A549 treated with AZD9567 at 1 μM for 4 hours (cell line): ENCODE measurements around the gene TRAF3IP3. TPM values are rescaled to one million over a fixed set of nuclear protein-coding genes. Genes with fewer than 3 reads are reported as not detected.

Source experiments
- total RNA-seq: library from RNA; stranded (reverse); fragments of 200-300 nt; extraction: Qiagen RNA extraction; gene quantifications from 5 replicates; pipeline ENCODE4 v1.2.3, GENCODE V29; 2022; ENCODE audit not compliant: insufficient read depth

TRAF3IP3 gene, protein sequence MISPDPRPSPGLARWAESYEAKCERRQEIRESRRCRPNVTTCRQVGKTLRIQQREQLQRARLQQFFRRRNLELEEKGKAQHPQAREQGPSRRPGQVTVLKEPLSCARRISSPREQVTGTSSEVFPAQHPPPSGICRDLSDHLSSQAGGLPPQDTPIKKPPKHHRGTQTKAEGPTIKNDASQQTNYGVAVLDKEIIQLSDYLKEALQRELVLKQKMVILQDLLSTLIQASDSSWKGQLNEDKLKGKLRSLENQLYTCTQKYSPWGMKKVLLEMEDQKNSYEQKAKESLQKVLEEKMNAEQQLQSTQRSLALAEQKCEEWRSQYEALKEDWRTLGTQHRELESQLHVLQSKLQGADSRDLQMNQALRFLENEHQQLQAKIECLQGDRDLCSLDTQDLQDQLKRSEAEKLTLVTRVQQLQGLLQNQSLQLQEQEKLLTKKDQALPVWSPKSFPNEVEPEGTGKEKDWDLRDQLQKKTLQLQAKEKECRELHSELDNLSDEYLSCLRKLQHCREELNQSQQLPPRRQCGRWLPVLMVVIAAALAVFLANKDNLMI
- total RNA-seq = not detected in 5 replicates

DNA sequence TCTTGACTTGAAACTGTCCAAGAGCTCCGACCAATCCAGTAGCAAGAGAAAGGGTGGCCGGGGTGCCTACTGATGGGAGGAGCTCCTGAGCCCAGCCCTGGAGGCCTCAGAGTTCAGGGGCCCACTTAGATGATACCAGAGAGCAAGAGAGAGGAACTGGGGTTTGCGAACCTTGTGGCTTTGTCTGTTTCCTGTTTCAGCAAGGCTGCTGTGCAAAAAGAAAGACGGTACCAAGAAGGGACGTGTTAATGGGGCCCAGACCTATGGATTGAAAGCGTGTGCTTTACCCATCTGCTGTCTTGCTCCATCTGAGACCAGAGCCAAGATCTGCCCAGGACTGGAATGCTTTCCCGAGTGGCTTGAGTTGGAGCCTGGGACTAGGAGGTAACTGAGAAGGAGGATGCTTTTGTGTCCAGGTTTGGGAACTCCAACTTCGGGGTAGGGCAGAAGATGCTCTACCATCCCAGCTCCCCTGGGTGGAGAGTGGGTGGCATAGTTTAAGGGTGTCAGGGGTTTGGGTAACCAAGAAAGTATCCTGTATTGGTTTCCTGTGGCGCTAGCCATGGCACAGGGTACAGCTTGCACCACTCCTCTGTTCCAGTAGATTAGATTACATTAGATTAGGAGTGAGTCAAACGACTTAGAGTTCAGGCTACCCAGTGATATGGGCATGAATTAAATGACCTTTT is at the start of gene TRAF3IP3:
Gene TRAF3IP3 (plus strand): TSS at position 128 of the 689 bp plus-strand sequence. CDS start 3,987 bp downstream, outside the sequence.

DNA sequence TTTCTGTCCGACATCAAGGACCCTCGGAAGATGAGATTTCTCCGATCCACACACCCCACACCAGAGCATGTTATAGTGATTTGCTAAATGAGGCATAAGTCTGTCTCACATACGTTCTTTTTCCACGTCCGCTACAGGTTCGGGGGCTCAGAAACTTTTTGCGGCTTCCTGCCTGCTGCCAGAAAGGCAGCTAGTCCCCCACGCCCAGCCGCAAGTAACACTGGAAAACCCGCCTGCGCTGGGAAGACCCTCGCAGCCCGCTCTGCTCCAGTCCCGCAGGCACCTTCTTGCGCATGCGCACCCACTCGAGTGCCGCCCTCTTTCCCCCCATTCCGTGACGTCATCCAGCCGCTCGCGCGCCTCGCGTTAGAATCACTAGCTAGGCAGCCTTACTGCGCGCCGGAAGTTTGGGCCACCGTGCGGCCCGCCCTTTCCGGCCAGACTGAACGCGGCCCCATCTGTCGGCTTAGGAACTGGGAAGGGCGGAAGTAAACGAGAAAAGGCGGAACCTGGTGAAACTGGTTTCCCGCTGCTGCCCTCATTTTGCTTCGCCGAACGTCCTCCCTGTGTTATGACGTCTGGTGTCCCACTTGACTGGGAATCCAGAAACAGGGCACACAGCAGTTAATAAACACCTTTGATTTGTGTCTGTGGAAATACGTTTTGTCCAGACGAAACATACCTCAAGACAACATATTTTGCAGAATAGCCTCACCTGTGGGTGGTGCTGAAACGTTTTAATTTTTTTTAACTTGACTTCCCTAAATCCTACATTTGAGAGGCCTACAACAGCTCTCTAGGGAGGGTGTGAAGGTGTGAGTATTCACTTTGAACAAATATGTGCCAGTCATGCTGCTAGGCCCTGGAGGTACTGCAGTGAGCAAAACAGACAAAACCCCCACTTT is 28.7 kb downstream of the TRAF3IP3 start, which contains the start of gene C1orf74:
Gene C1orf74 (minus strand): TSS at position 295 of the 905 bp plus-strand sequence. CDS start 925 bp downstream, outside the sequence.

DNA sequence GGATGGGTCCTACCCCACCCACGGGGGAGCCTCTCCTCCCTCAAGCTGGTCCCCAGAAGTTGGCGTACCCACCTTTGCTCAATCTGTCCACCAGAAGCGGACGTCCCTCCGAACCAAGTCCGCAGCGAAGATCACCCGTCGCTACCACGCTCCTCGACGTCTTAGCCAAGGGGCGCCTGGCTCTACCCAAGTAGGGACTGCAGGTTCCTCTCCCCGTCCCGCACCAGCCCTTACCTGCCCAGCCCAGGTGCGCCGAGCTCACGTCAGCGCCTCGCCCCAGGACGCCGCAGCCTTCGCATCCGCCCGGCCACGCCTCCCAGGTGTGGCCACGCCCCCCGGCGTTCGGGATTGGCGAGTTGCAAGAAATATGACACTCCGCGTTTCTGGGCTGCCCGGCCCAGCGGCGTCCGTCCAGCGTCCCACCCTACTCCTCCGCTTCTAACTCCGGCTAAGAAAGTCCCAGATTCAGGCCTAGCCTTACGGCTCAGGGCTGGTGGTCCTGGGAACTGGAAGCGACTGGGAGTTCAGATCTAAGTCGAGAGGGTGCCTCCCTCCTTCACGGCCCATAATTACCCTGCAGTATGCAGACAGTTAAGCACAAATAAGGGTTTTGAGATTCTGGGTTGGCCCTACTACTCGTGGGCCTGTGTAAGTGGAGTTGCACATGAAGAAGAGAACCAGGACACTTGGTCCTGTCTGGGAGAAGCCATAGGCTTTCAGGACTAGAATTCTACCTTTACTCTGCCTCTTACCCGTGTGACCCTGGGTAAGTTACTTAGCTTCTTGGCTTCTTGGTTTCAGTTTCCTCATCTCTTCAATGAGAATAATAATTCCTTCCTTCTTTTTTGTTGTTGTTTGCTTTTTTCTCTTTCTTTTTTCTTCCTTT is 50.3 kb downstream of the TRAF3IP3 start, which contains the start of gene IRF6:
Gene IRF6 (minus strand): TSS at position 268 of the 886 bp plus-strand sequence. CDS start 4,729 bp downstream, outside the sequence.

DNA sequence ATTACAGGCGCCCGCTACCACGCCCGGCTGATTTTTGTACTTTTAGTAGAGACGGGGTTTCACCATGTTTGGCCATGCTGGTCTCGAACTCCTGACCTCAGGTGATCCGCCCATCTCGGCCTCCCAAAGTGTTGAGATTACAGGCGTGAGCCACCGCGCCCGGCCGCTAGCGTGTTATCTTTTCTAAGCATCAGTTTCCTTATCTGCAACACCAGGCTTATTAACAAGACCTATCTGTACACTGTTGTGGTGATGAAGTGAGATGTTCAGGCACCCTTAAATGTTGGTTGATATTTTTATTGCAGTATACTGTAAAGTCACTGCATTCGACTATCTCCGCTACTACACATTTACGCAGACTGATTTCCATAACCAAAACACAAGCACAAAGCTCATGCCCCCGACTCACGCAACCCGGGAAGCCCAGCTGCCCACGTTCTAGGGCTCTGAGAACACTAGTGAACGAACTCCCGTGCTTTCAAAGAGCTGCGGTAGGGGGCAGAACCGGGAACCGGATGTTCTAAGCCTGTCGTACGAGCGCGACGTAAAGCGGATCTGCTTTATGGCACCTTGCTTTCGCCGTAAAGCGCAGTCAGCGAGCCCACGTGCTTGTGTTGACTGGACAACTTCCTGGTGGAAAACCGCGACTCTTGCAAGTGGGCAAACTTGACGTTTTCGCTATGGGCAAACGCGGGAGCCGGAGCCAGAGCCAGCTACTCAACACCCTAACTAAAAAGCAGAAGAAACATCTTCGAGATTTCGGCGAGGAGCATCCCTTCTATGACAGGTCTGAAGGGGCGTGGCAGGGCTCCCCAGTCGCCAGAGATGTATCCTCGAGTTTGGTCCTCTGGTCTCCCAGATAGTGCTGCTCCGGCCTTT is 71.8 kb downstream of the TRAF3IP3 start, which contains the start of gene UTP25:
Gene UTP25 (plus strand): TSS at position 589 of the 879 bp plus-strand sequence. CDS start 92 bp downstream, at position 681.

Other genes with a start within 250 kb of the TRAF3IP3 start
- 0.09 to 0.34 TPM (median 0.25 TPM) in 4 of 5 replicates, not detected in the other for gene CAMK1G, start 172.3 kb upstream of the TRAF3IP3 start, total RNA-seq
- gene LAMB3, start 103.6 kb upstream of the TRAF3IP3 start, total RNA-seq = 15.6 to 17.3 TPM (median 16.4 TPM) in 5 replicates
- gene G0S2, start 80.6 kb upstream of the TRAF3IP3 start, total RNA-seq = 2.7 to 3.9 TPM (median 3.6 TPM) in 5 replicates
- gene HSD11B1, start 51.2 kb upstream of the TRAF3IP3 start, total RNA-seq = 0.10 to 0.22 TPM (median 0.20 TPM) in 4 of 5 replicates, not detected in the other
- gene C1orf74, start 28.5 kb downstream of the TRAF3IP3 start, total RNA-seq = 1.1 to 1.9 TPM (median 1.8 TPM) in 5 replicates
- 0.06 to 0.18 TPM (median 0.11 TPM) in 4 of 5 replicates, not detected in the other for gene IRF6, start 50.1 kb downstream of the TRAF3IP3 start, total RNA-seq
- gene UTP25, start 71.9 kb downstream of the TRAF3IP3 start, total RNA-seq = 9.5 to 12.2 TPM (median 10.6 TPM) in 5 replicates
- gene SYT14, start 182.2 kb downstream of the TRAF3IP3 start, total RNA-seq = 0.05 to 0.70 TPM (median 0.08 TPM) in 5 replicates